ENCODE results near the gene GPC3. TPM values are rescaled to one million over a fixed set of nuclear protein-coding genes. Genes with fewer than 3 reads are reported as not detected.
A peak's percentile ranks its signal among the peaks of the same experiment; 100 is the strongest.

GPC3 gene
- total and polyA plus RNA-seq, 8 donors, result 0.46 to 137 (median 4.4) TPM

GRCh38 chrX:133681421-133681820, 304.0 kb downstream of the GPC3 start:
- Histone ChIP-seq H3K4me1 (no peaks in the 10 kb centered on the region), H3K4me3 (no peak overlapping the region), H3K27me3 (peaks cover 0 to 4% (median 0%) of the 10 kb centered on the region in 3 donors), H3K27ac (no peak overlapping the region), H3K9me3 (no peaks in the 10 kb centered on the region), H3K36me3 (no peaks in the 10 kb centered on the region)
- TF ChIP-seq POLR2A (IDR thresholded peaks at IDR 0.05) (no peak), EP300 (IDR thresholded peaks at IDR 0.05) (no peak)
- WGBS, 5 donors, result 38 to 58% (median 49%) methylated on average over 3 of the region's 3 CpGs
- intact Hi-C loops (cut with DNase I; ENCODE audit: low total_unique reads), result no loop called here
- no peak for DNase-seq

GRCh38 chrX:133677123-133678063, 308.0 kb downstream of the GPC3 start:
- intact Hi-C loops (cut with DNase I; ENCODE audit: low total_unique reads), result no loop called here
- 63 to 85% (median 74%) methylated on average over 6 of the region's 6 CpGs for WGBS, 5 donors

GRCh38 chrX:133676344-133677122, 308.9 kb downstream of the GPC3 start:
- H3K36me3 ChIP-seq, result no peaks in the 10 kb centered on the region
- peak overlapping the region; percentile 26 to 72 (median 37) for H3K27ac ChIP-seq
- TF ChIP-seq POLR2AphosphoS5 (IDR thresholded peaks at IDR 0.05) (peak in 1 of 3 donors; percentile 36), POLR2A (IDR thresholded peaks at IDR 0.05) (no peak), CTCF (IDR thresholded peaks at IDR 0.05) (no peak)
- H3K4me3 ChIP-seq, result no peak overlapping the region
- intact Hi-C loops (cut with DNase I; ENCODE audit: low total_unique reads), result no loop called here
- DNase-seq, result peak; percentile 32 to 72
- peaks cover 0 to 5% (median 0%) of the 10 kb centered on the region in 4 donors for H3K4me1 ChIP-seq
- 13 to 33% (median 29%) methylated on average over 1 of the region's 1 CpG for WGBS, 5 donors
- peaks cover 0 to 4% (median 0%) of the 10 kb centered on the region in 3 donors for H3K27me3 ChIP-seq
- no peaks in the 10 kb centered on the region for H3K9me3 ChIP-seq

More at GRCh38 chrX:133677123-133678063, 308.0 kb downstream of the GPC3 start:
- no peak for DNase-seq
- Histone ChIP-seq H3K4me1 (peaks cover 0 to 5% (median 0%) of the 10 kb centered on the region in 4 donors), H3K36me3 (no peaks in the 10 kb centered on the region), H3K27me3 (peaks cover 0 to 4% (median 0%) of the 10 kb centered on the region in 3 donors), H3K4me3 (no peak overlapping the region), H3K27ac (peak overlapping the region in 2 of 5 donors; percentile 65 to 72), H3K9me3 (no peaks in the 10 kb centered on the region)
- no peak for TF ChIP-seq EP300 (IDR thresholded peaks at IDR 0.05)
- no peak for TF ChIP-seq POLR2AphosphoS5 (IDR thresholded peaks at IDR 0.05)
- TF ChIP-seq CTCF (IDR thresholded peaks at IDR 0.05), result no peak
- no peak for TF ChIP-seq POLR2A (IDR thresholded peaks at IDR 0.05)

- peaks cover 0 to 5% (median 0%) of the 10 kb centered on the region in 4 donors for H3K4me1 ChIP-seq
- DNase-seq, result peak; percentile 33 to 63
- intact Hi-C loops (cut with DNase I; ENCODE audit: low total_unique reads), result no loop called here
- H3K27ac ChIP-seq, result peak overlapping the region in 4 of 5 donors; percentile 36 to 72 (median 53)
- no peaks in the 10 kb centered on the region for H3K9me3 ChIP-seq
- no peaks in the 10 kb centered on the region for H3K36me3 ChIP-seq
- H3K27me3 ChIP-seq, result peaks cover 0 to 4% (median 0%) of the 10 kb centered on the region in 3 donors
- no peak overlapping the region for H3K4me3 ChIP-seq
- 26 to 45% (median 39%) methylated on average over 6 of the region's 6 CpGs for WGBS, 5 donors
- TF ChIP-seq EP300 (IDR thresholded peaks at IDR 0.05) (no peak), POLR2AphosphoS5 (IDR thresholded peaks at IDR 0.05) (peak in 1 of 3 donors; percentile 40)
Observed at GRCh38 chrX:133674726-133675470, 310.5 kb downstream of the GPC3 start.

Data from stomach (tissue), 9 donors.